Chondrocyte (in vitro differentiated cells): ENCODE results near the gene NOXA1. TPM values are rescaled to one million over a fixed set of nuclear protein-coding genes. Genes with fewer than 3 reads are reported as not detected.
"Not testable (repeated sequence)": the region's sequence is repeated elsewhere in the genome, so short reads cannot be mapped to it uniquely, and the experiment has no call there.

ENCODE experiments used
- DNase-seq: peaks from one replicate; pipeline ENCODE4 v3.0.0; 2021; ENCODE audit warnings: mixed read lengths, low spot score
- H3K27ac Mint-ChIP-seq: one replicate; pipeline ENCODE4 v1.8.0; 2021; ENCODE audit warnings: mild to moderate bottlenecking, moderate library complexity, mixed read lengths; ENCODE audit not compliant: unreplicated experiment
- H3K27me3 Mint-ChIP-seq: 2 replicates; pipeline ENCODE4 v1.8.0; 2021; ENCODE audit warnings: low read depth, mixed read lengths
- H3K36me3 Mint-ChIP-seq: 2 replicates; pipeline ENCODE4 v1.8.0; 2021; ENCODE audit warnings: low read depth, mixed read lengths
- H3K4me1 Mint-ChIP-seq: 2 replicates; pipeline ENCODE4 v1.8.0; 2021; ENCODE audit warnings: low read depth, mild to moderate bottlenecking, mixed read lengths
- H3K4me3 Mint-ChIP-seq: one replicate; pipeline ENCODE4 v1.8.0; 2021; ENCODE audit warnings: mild to moderate bottlenecking, moderate library complexity, mixed read lengths; ENCODE audit not compliant: unreplicated experiment
- H3K9me3 Mint-ChIP-seq: 2 replicates; pipeline ENCODE4 v1.8.0; 2021; ENCODE audit warnings: low read depth, mixed read lengths
- CTCF ChIP-seq: fragments of 200-600 bp; sonication (generic); IDR thresholded peaks from 2 replicates; pipeline ENCODE4 v1.5.0; 2021; ENCODE audit warnings: antibody characterized with exemption, mild to moderate bottlenecking, moderate library complexity
- total RNA-seq: library from RNA; stranded (reverse); gene quantifications from 3 replicates; pipeline ENCODE4 v1.2.1, GENCODE V29; 2021

Gene NOXA1
- total RNA-seq, 1 donor from 2014 or later, result 2.0 TPM

GRCh38 chr9:137376386-137376785, 46.8 kb upstream of the NOXA1 start:
- peaks cover 1% of the 10 kb centered on the region for H3K36me3 Mint-ChIP-seq
- DNase-seq, result no peak
- no peaks in the 10 kb centered on the region for H3K4me1 Mint-ChIP-seq
- no peaks in the 10 kb centered on the region for H3K9me3 Mint-ChIP-seq
- TF ChIP-seq CTCF, result no peak
- no peaks in the 10 kb centered on the region for H3K27me3 Mint-ChIP-seq
- no peak overlapping the region for H3K4me3 Mint-ChIP-seq
- H3K27ac Mint-ChIP-seq, result no peak overlapping the region

- H3K36me3 Mint-ChIP-seq, H3K27ac Mint-ChIP-seq, H3K4me3 Mint-ChIP-seq, H3K4me1 Mint-ChIP-seq, H3K9me3 Mint-ChIP-seq, H3K27me3 Mint-ChIP-seq, DNase-seq: not testable (repeated sequence)
Measured at GRCh38 chr9:137378688-137379410, 44.3 kb upstream of the NOXA1 start.

GRCh38 chr9:137379761-137380161, 43.4 kb upstream of the NOXA1 start:
- no peak overlapping the region for H3K27ac Mint-ChIP-seq
- H3K4me3 Mint-ChIP-seq, result no peak overlapping the region
- no peaks in the 10 kb centered on the region for H3K4me1 Mint-ChIP-seq
- TF ChIP-seq CTCF, result no peak
- H3K9me3 Mint-ChIP-seq, result no peaks in the 10 kb centered on the region
- no peak for DNase-seq
- peaks cover 1% of the 10 kb centered on the region for H3K36me3 Mint-ChIP-seq
- H3K27me3 Mint-ChIP-seq, result no peaks in the 10 kb centered on the region

GRCh38 chr9:137380171-137380570, 43.0 kb upstream of the NOXA1 start:
- Mint-ChIP-seq H3K4me3 (no peak overlapping the region), H3K27ac (no peak overlapping the region), H3K27me3 (no peaks in the 10 kb centered on the region), H3K4me1 (no peaks in the 10 kb centered on the region), H3K36me3 (peaks cover 1% of the 10 kb centered on the region), H3K9me3 (no peaks in the 10 kb centered on the region)
- DNase-seq, result no peak
- no peak for TF ChIP-seq CTCF

- Mint-ChIP-seq H3K4me3 (no peak overlapping the region), H3K4me1 (no peaks in the 10 kb centered on the region), H3K9me3 (no peaks in the 10 kb centered on the region), H3K36me3 (peaks cover 1% of the 10 kb centered on the region), H3K27me3 (no peaks in the 10 kb centered on the region), H3K27ac (no peak overlapping the region)
- no peak for TF ChIP-seq CTCF
- DNase-seq, result no peak
Measured at GRCh38 chr9:137380606-137381005, 42.6 kb upstream of the NOXA1 start.
